C1 segment of cervical spinal cord (tissue), 14 donors: ENCODE measurements around the gene FAM222B.
"Not testable (repeated sequence)": the region's sequence is repeated elsewhere in the genome, so short reads cannot be mapped to it uniquely, and the experiment has no call there.

Experiments
- DNase-seq, 14 donors: peaks; one replicate each; lab custom pipeline; 2025; lab: John Stamatoyannopoulos, UW

FAM222B gene

GRCh38 chr17:28873839-28874238, 31.2 kb upstream of the FAM222B start:
- no peak for DNase-seq

GRCh38 chr17:28871056-28871579, 28.5 kb upstream of the FAM222B start:
- DNase-seq, result no peak

GRCh38 chr17:28867276-28867675, 24.7 kb upstream of the FAM222B start:
- DNase-seq, result no peak

GRCh38 chr17:28865946-28866752, 23.6 kb upstream of the FAM222B start:
- no peak for DNase-seq

- DNase-seq, result no peak
Observed at GRCh38 chr17:28864991-28865849, 22.6 kb upstream of the FAM222B start.

- DNase-seq, result no peak
Observed at GRCh38 chr17:28863953-28864352, 21.4 kb upstream of the FAM222B start.

GRCh38 chr17:28862561-28862960, 20.0 kb upstream of the FAM222B start:
- no peak for DNase-seq

- DNase-seq, result no peak
Observed at GRCh38 chr17:28861393-28862203, 19.0 kb upstream of the FAM222B start.

- DNase-seq, result no peak
Observed at GRCh38 chr17:28860363-28860808, 17.8 kb upstream of the FAM222B start.

- no peak for DNase-seq
Observed at GRCh38 chr17:28858801-28859355, 16.3 kb upstream of the FAM222B start.

GRCh38 chr17:28857905-28858800, 15.6 kb upstream of the FAM222B start:
- DNase-seq, result no peak

GRCh38 chr17:28856028-28856574, 13.5 kb upstream of the FAM222B start:
- no peak for DNase-seq

- DNase-seq, result no peak
Observed at GRCh38 chr17:28855336-28855679, 12.7 kb upstream of the FAM222B start.

GRCh38 chr17:28854457-28855335, 12.1 kb upstream of the FAM222B start, which contains the start of gene ERAL1:
TSS of gene ERAL1 (plus strand) at chr17:28855016. CDS start at chr17:28855035, 19 bp downstream.
- DNase-seq, result peak; percentile 37 to 93 (median 78)

GRCh38 chr17:28853295-28853694, 10.7 kb upstream of the FAM222B start:
- no peak for DNase-seq

- DNase-seq, result no peak
Observed at GRCh38 chr17:28849281-28849680, 6.7 kb upstream of the FAM222B start.

- not testable (repeated sequence) for DNase-seq
Observed at GRCh38 chr17:28848667-28849066, 6.1 kb upstream of the FAM222B start.

GRCh38 chr17:28846699-28847098, 4.1 kb upstream of the FAM222B start:
- DNase-seq, result not testable (repeated sequence)

- no peak for DNase-seq
Observed at GRCh38 chr17:28846231-28846630, 3.6 kb upstream of the FAM222B start.
